Hepatocyte (in vitro differentiated cells): ENCODE measurements around the gene UBE2L3. TPM values are rescaled to one million over a fixed set of nuclear protein-coding genes. Genes with fewer than 3 reads are reported as not detected.

ENCODE experiments used
- DNase-seq: peaks from one replicate; pipeline ENCODE4 v3.0.0-alpha.2; 2016; ENCODE audit warnings: low spot score
- H2AFZ ChIP-seq: fragments of 200-600 bp; sonication (generic); 2 replicates; pipeline ENCODE4 v1.6.0; 2016; ENCODE audit warnings: antibody characterized with exemption, mild to moderate bottlenecking
- H3K27ac ChIP-seq: fragments of 200-600 bp; sonication (generic); 2 replicates; pipeline ENCODE4 v1.5.1; 2016; ENCODE audit warnings: mild to moderate bottlenecking
- H3K27me3 ChIP-seq: fragments of 200-600 bp; sonication (generic); 2 replicates; pipeline ENCODE4 v1.6.1; 2016
- H3K36me3 ChIP-seq: fragments of 200-600 bp; sonication (generic); replicated peaks from 2 replicates; pipeline ENCODE4 v1.5.1; 2016; ENCODE audit warnings: low read depth; ENCODE audit not compliant: insufficient read depth
- H3K4me1 ChIP-seq: fragments of 200-600 bp; sonication (generic); 2 replicates; pipeline ENCODE4 v1.5.1; 2016; ENCODE audit warnings: mild to moderate bottlenecking, moderate library complexity; ENCODE audit not compliant: insufficient read depth
- H3K4me2 ChIP-seq: fragments of 200-600 bp; sonication (generic); 2 replicates; pipeline ENCODE4 v1.6.0; 2016
- H3K4me3 ChIP-seq: fragments of 200-600 bp; sonication (generic); 2 replicates; pipeline ENCODE4 v1.5.1; 2016; ENCODE audit warnings: mild to moderate bottlenecking
- H3K79me2 ChIP-seq: fragments of 200-600 bp; sonication (generic); 2 replicates; pipeline ENCODE4 v1.6.0; 2017; ENCODE audit warnings: mild to moderate bottlenecking
- H3K9me2 ChIP-seq: fragments of 200-600 bp; sonication (generic); replicated peaks from 2 replicates; pipeline ENCODE4 v1.6.0; 2017; ENCODE audit warnings: mild to moderate bottlenecking; ENCODE audit not compliant: insufficient read depth
- H3K9me3 ChIP-seq: fragments of 200-600 bp; sonication (generic); 2 replicates; pipeline ENCODE4 v1.5.1; 2016; ENCODE audit warnings: low read depth, mild to moderate bottlenecking
- H4K20me1 ChIP-seq: fragments of 200-600 bp; sonication (generic); 2 replicates; pipeline ENCODE4 v1.6.0; 2016; ENCODE audit warnings: mild to moderate bottlenecking; ENCODE audit not compliant: insufficient read depth, poor library complexity, severe bottlenecking
- EZH2 ChIP-seq: fragments of 200-600 bp; sonication (generic); IDR thresholded peaks from 2 replicates; pipeline ENCODE4 v1.6.1; 2016; ENCODE audit warnings: antibody characterized with exemption, mild to moderate bottlenecking, borderline replicate concordance
- EZH2phosphoT487 ChIP-seq: fragments of 200-600 bp; sonication (generic); IDR thresholded peaks from one replicate; pipeline ENCODE4 v1.6.1; 2018; ENCODE audit warnings: antibody characterized with exemption, mild to moderate bottlenecking, low read depth, moderate library complexity; ENCODE audit not compliant: unreplicated experiment, severe bottlenecking
- WGBS: methylation state at CpG from one replicate; pipeline ENCODE4 v1.1.6; 2016; ENCODE audit warnings: low lambda C conversion rate; ENCODE audit errors: missing lambda C conversion rate; 5-methylcytosine and 5-hydroxymethylcytosine counted together
- polyA plus RNA-seq: library from polyadenylated mRNA; unstranded; fragments of >200 nt; fragmentation: Nextera tagmentation; extraction: Ambion mirVana; gene quantifications from 2 replicates; pipeline ENCODE4 v1.2.1, GENCODE V29; 2016
- total RNA-seq: library from RNA; depleted of rRNA; stranded (reverse); fragments of >200 nt; gene quantifications from 2 replicates; pipeline ENCODE4 v1.2.3, GENCODE V29; 2014
- TF ChIP-seq, protein P1 (sequence below): fragments of 200-600 bp; sonication (generic); IDR thresholded peaks from 2 replicates; pipeline ENCODE4 v1.5.1; 2016; ENCODE audit warnings: antibody characterized with exemption, mild to moderate bottlenecking; ENCODE audit not compliant: poor library complexity

UBE2L3 gene
- total and polyA plus RNA-seq, 2 experiments from 2014 or later: 49.3 to 91.0 TPM

DNA sequence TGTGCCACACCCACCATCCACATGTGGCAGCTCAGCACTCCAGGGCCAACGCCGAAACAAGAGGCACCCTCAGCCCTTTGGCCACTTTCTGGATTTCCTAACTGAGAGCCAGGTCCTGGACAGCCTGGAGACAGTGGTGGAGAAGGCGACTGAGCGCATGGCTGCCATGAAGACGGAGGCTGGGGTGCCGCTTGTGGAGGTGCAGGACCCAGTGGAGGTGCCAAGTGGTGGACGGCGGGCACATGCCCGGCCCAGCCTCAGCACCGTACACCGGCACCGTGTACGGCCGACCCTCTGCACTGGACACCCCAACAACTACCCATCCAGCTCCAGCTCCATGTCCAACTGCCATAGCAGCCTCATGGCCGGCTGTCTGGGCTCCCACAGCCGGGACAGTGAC lies 66.6 kb downstream of the UBE2L3 start:
- no peak overlapping the region for H2AFZ ChIP-seq
- 91% methylated on average over 16 of the region's 16 CpGs for WGBS
- no peaks in the 10 kb centered on the region for H3K9me3 ChIP-seq
- H3K79me2 ChIP-seq: peaks cover under 1% of the 10 kb centered on the region
- no peaks in the 10 kb centered on the region for H3K27me3 ChIP-seq
- no peak for DNase-seq
- no peak overlapping the region for H3K4me3 ChIP-seq
- no peak overlapping the region for H3K4me2 ChIP-seq
- H3K36me3 ChIP-seq: no peaks in the 10 kb centered on the region
- H4K20me1 ChIP-seq: no peaks in the 10 kb centered on the region
- peaks cover under 1% of the 10 kb centered on the region for H3K4me1 ChIP-seq
- H3K27ac ChIP-seq: no peak overlapping the region
- H3K9me2 ChIP-seq: no peaks in the 10 kb centered on the region
- TF ChIP-seq EZH2: no peak
- TF ChIP-seq, protein P1, sequence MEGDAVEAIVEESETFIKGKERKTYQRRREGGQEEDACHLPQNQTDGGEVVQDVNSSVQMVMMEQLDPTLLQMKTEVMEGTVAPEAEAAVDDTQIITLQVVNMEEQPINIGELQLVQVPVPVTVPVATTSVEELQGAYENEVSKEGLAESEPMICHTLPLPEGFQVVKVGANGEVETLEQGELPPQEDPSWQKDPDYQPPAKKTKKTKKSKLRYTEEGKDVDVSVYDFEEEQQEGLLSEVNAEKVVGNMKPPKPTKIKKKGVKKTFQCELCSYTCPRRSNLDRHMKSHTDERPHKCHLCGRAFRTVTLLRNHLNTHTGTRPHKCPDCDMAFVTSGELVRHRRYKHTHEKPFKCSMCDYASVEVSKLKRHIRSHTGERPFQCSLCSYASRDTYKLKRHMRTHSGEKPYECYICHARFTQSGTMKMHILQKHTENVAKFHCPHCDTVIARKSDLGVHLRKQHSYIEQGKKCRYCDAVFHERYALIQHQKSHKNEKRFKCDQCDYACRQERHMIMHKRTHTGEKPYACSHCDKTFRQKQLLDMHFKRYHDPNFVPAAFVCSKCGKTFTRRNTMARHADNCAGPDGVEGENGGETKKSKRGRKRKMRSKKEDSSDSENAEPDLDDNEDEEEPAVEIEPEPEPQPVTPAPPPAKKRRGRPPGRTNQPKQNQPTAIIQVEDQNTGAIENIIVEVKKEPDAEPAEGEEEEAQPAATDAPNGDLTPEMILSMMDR: no peak
- no peak for TF ChIP-seq EZH2phosphoT487

DNA sequence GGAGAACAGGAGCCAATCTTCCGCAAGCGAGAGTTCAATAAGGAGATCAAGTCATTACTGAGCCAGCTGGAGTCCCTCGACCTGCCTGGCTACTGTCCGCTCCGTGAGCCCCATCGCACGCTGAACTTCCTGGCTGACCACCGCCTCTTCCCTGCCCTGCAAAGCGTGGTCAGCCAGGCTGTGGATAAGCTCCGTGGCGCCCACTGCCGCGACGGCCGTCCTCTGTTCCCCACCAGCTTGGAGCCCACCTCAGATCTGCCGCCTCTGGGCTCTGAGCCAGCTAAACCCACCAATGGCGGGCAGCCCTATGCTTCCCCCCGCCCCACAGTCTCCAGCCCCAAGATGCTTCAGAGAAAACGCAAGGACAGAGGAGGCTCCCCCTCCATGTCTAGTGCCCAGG lies 67.3 kb downstream of the UBE2L3 start:
- Histone ChIP-seq H3K4me3 (no peak overlapping the region), H3K79me2 (no peaks in the 10 kb centered on the region), H3K27me3 (no peaks in the 10 kb centered on the region), H3K9me2 (no peaks in the 10 kb centered on the region), H3K9me3 (no peaks in the 10 kb centered on the region), H2AFZ (no peak overlapping the region), H3K36me3 (no peaks in the 10 kb centered on the region), H4K20me1 (no peaks in the 10 kb centered on the region), H3K4me1 (no peaks in the 10 kb centered on the region), H3K27ac (no peak overlapping the region), H3K4me2 (no peak overlapping the region)
- DNase-seq: no peak
- TF ChIP-seq, protein P1: no peak
- TF ChIP-seq EZH2 (no peak), EZH2phosphoT487 (no peak)
- 93% methylated on average over 19 of the region's 19 CpGs for WGBS

DNA sequence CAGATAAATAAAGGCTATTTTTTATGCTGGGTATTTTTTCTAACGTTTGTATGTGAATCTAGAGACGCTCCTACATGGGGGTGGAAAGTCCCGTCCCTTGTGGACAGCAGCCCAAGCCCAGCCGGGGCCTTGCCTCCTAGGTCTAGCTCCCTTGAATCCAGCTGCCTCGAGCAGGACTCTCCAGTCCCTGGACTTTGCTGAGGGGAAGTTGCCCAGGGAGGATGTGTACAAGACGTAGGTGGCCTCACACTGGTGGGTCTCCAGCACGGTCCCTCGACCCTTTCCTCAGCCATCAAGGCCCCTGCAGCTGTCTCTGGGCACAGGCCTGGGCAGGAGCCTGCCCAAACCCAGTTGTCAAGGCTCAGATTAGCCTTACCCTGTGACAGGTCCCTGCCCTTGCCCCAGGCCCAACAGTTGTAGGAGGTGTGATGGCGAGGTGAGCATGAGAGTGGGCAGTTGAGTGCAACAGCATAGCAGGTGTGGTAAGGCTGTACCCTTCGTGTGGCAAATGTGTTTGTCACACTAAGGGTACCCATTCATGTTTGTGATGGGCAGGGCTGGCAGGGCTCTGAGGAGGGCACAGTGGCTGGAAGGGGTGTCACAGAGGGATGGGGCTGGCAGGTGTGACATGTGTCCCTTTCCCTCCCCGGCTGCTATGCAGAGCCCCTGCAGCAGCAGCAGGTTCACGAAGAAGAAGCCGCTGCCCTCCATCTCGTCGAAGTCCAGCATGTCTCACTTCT lies 68.4 kb downstream of the UBE2L3 start:
- no peak for DNase-seq
- no peak for TF ChIP-seq EZH2phosphoT487
- TF ChIP-seq, protein P1: no peak
- no peak for TF ChIP-seq EZH2
- no peaks in the 10 kb centered on the region for H3K79me2 ChIP-seq
- H3K9me3 ChIP-seq: no peaks in the 10 kb centered on the region
- H3K27ac ChIP-seq: no peak overlapping the region
- peaks cover 1% of the 10 kb centered on the region for H3K4me1 ChIP-seq
- H3K36me3 ChIP-seq: no peaks in the 10 kb centered on the region
- no peak overlapping the region for H3K4me3 ChIP-seq
- H3K4me2 ChIP-seq: no peak overlapping the region
- H3K27me3 ChIP-seq: no peaks in the 10 kb centered on the region
- H2AFZ ChIP-seq: no peak overlapping the region
- no peaks in the 10 kb centered on the region for H3K9me2 ChIP-seq
- 89% methylated on average over 15 of the region's 15 CpGs for WGBS
- no peaks in the 10 kb centered on the region for H4K20me1 ChIP-seq
